ENCODE results near the gene NELFCD. TPM values are rescaled to one million over a fixed set of nuclear protein-coding genes. Genes with fewer than 3 reads are reported as not detected.

NELFCD gene
- total RNA-seq, 1 experiment from 2014 or later: 88.2 TPM

DNA sequence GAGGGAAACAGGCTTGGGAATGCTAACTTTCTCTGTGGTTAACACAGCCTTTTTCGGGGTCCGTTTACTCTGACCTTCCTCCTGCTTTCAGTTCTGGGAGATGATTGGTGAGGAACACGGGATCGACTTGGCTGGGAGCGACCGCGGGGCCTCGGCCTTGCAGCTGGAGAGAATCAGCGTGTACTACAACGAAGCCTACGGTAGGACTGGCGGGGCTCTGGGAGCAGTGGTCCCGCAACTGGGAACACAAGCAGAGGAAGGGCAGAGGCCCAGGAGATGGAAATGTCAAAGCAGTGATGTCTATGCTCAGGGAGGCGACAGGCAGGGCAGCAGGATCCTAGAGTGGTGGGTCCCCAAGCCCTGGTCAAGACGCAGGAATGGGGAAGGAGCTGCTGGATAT is 41.7 kb downstream of the NELFCD start:
- no TSS peak for BruUV-seq (replicated peaks)
- no peak overlapping the region for H3K9ac ChIP-seq (ENCODE audit: low read length)
- TF ChIP-seq SIN3A (IDR thresholded peaks at IDR 0.05; ENCODE audit: low read depth) (no peak), ZNF274 (IDR thresholded peaks at IDR 0.05; ENCODE audit: low read depth, low read length) (no peak), POLR2A (IDR thresholded peaks at IDR 0.05; ENCODE audit: borderline replicate concordance, extremely low read depth, insufficient read depth, insufficient read length) (no peak), FOSL1 (IDR thresholded peaks at IDR 0.05; ENCODE audit: low read depth) (no peak), EZH2phosphoT487 (IDR thresholded peaks at IDR 0.05; ENCODE audit: borderline replicate concordance) (no peak), RAD21 (IDR thresholded peaks at IDR 0.05; ENCODE audit: low read depth) (no peak), JUND (IDR thresholded peaks at IDR 0.05) (no peak), SP1 (IDR thresholded peaks at IDR 0.05; ENCODE audit: low read depth) (no peak)
- TF ChIP-seq, protein P1, sequence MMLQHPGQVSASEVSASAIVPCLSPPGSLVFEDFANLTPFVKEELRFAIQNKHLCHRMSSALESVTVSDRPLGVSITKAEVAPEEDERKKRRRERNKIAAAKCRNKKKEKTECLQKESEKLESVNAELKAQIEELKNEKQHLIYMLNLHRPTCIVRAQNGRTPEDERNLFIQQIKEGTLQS (IDR thresholded peaks at IDR 0.05): no peak
- TF ChIP-seq, protein P2, sequence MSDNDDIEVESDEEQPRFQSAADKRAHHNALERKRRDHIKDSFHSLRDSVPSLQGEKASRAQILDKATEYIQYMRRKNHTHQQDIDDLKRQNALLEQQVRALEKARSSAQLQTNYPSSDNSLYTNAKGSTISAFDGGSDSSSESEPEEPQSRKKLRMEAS (IDR thresholded peaks at IDR 0.05): no peak
- TF ChIP-seq, protein P3, sequence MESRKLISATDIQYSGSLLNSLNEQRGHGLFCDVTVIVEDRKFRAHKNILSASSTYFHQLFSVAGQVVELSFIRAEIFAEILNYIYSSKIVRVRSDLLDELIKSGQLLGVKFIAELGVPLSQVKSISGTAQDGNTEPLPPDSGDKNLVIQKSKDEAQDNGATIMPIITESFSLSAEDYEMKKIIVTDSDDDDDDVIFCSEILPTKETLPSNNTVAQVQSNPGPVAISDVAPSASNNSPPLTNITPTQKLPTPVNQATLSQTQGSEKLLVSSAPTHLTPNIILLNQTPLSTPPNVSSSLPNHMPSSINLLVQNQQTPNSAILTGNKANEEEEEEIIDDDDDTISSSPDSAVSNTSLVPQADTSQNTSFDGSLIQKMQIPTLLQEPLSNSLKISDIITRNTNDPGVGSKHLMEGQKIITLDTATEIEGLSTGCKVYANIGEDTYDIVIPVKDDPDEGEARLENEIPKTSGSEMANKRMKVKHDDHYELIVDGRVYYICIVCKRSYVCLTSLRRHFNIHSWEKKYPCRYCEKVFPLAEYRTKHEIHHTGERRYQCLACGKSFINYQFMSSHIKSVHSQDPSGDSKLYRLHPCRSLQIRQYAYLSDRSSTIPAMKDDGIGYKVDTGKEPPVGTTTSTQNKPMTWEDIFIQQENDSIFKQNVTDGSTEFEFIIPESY (IDR thresholded peaks at IDR 0.05; ENCODE audit: extremely low read depth, insufficient replicate concordance, low read length): no peak
- TF ChIP-seq, protein P4, sequence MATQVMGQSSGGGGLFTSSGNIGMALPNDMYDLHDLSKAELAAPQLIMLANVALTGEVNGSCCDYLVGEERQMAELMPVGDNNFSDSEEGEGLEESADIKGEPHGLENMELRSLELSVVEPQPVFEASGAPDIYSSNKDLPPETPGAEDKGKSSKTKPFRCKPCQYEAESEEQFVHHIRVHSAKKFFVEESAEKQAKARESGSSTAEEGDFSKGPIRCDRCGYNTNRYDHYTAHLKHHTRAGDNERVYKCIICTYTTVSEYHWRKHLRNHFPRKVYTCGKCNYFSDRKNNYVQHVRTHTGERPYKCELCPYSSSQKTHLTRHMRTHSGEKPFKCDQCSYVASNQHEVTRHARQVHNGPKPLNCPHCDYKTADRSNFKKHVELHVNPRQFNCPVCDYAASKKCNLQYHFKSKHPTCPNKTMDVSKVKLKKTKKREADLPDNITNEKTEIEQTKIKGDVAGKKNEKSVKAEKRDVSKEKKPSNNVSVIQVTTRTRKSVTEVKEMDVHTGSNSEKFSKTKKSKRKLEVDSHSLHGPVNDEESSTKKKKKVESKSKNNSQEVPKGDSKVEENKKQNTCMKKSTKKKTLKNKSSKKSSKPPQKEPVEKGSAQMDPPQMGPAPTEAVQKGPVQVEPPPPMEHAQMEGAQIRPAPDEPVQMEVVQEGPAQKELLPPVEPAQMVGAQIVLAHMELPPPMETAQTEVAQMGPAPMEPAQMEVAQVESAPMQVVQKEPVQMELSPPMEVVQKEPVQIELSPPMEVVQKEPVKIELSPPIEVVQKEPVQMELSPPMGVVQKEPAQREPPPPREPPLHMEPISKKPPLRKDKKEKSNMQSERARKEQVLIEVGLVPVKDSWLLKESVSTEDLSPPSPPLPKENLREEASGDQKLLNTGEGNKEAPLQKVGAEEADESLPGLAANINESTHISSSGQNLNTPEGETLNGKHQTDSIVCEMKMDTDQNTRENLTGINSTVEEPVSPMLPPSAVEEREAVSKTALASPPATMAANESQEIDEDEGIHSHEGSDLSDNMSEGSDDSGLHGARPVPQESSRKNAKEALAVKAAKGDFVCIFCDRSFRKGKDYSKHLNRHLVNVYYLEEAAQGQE (IDR thresholded peaks at IDR 0.05; ENCODE audit: low read depth): no peak
- no peaks in the 10 kb centered on the region for H3K9me3 ChIP-seq (ENCODE audit: control insufficient read depth in 1 of 2, insufficient read depth in 1 of 2, low read depth in 1 of 2, low read length in 2 of 2)
- peaks cover 15% of the 10 kb centered on the region; the same call in 1 of the 2 replicates for H4K20me1 ChIP-seq (ENCODE audit: insufficient read depth)
- no peak overlapping the region for H3K4me2 ChIP-seq (ENCODE audit: low read length)
- ChIA-PET CTCF (no interaction called here), RAD21 (ENCODE audit: low non-redundant PET in 1 of 2, low total read pairs in 2 of 2, uncharacterized antibody in 2 of 2, unreplicated experiment in 2 of 2) (no interaction called here), POLR2A (no interaction called here)
- intact Hi-C loops (cut with micrococcal nuclease): no loop called here
- DNase-seq (ENCODE audit: low read depth, low spot score): no peak
- no peak for ATAC-seq
- peaks cover 32% of the 10 kb centered on the region for H3K79me2 ChIP-seq (ENCODE audit: insufficient read depth, low read length)
- no peak overlapping the region for H3K27ac ChIP-seq (ENCODE audit: low read depth, low read length)
- H3K4me1 ChIP-seq (ENCODE audit: control insufficient read depth in 1 of 2, insufficient read depth in 2 of 2, low read length in 2 of 2): no peaks in the 10 kb centered on the region
- H3K4me3 ChIP-seq (replicated peaks in 1 of 2; ENCODE audit: low read depth in 1 of 2, low read length in 2 of 2): no peak overlapping the region
- H3K27me3 ChIP-seq (ENCODE audit: insufficient read depth, low read length): no peaks in the 10 kb centered on the region
- no peak overlapping the region for H2AFZ ChIP-seq (ENCODE audit: low read depth, low read length, poor library complexity, severe bottlenecking)
- H3K36me3 ChIP-seq (ENCODE audit: control insufficient read depth in 1 of 2, insufficient read depth in 2 of 2, low read length in 2 of 2): peaks cover 14 to 41% of the 10 kb centered on the region in 2 experiments; a peak in 3 of 4 replicates
- H3K9me2 ChIP-seq (ENCODE audit: insufficient read depth): no peaks in the 10 kb centered on the region
